Measurements from ENCODE around the gene ARHGAP45.
A peak's percentile ranks its signal among the peaks of the same experiment; 100 is the strongest.

ARHGAP45 gene

DNA sequence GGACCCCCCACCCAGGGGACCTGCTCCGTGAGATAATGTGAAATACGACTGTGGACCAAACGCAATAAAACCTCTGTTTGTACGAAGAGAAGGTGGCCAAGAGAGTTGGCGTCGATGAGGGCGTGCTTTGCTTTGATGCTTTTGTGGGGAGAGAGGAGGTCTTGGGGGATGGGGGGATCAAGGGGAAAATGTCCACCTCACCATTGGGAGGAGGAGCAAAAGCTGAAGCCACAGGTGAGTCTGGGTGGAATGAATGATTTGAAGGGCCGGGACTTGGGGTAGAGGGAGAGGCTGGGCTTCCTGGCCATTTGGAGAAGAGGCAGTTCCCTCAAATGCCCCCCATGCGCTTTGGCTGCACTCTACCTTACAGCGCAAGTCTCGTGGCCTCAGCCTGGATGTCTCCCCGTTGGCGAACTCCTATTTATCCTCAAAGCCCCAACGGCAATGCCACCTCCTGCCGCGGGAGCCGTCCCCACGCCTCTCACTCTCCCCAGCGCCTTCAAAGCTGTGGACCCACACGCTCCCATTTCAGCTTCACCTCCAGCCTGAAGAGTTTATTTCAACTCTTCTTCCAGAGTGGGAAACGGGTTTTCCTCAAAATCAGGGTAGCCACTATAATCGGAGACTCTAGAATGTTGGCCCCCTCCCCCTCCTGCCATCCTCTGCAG, 27.9 kb upstream of the ARHGAP45 start:
- H3K4me3 ChIP-seq (ENCODE audit: low read depth, low read length), result peak overlapping the region; percentile 61

DNA sequence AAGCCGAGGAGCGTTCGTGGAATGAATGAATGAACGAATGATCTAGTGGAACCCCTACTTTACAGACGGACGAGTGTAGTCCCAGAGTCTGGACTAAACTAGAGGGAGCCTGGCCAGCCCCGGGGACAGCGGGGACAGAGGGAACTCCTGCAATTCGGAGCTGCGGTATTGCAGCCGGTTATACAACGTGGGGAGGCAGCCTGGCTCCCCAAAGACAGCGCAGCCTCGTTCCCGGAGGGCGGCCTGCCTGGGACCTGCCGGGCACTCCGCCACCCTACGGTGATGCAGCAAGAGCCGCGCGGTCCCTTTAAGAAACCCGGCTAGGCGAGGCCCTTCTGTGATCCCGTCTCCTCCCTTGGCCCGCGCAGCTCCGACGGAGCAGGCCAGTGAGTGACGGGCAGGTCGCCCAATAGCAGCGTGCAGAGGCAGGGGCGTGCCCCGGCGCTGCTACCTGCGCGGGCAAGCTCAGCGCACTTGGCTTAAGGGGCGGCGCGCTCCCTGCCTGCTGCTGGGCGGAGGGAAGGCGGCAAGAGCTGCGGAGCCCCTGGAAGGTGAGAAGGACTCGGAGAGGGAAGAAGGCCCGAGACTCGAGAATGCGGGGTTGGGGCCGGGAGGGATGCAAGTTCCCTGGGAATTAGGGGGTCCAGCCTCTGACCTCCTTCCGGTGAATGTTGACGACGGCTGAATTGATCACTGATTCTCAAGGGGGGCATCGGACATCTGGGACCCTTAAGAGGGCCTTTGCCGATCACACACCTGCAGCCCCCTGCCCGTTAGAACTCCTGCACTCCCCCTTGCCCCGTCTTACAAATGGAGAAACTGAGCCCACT, 27.1 kb upstream of the ARHGAP45 start, which contains the start of gene ABCA7:
Gene ABCA7, plus strand, starts transcription at position 462 of the 830 bp plus-strand sequence. CDS start 1,255 bp downstream, outside the sequence.
- DNase-seq (ENCODE audit: low read depth), result peak; percentile 92
- peak within 1 kb of the TSS; percentile 61 for H3K4me3 ChIP-seq (ENCODE audit: low read depth, low read length)

More for the DNA sequence above, 27.9 kb upstream of the ARHGAP45 start:
- DNase-seq (ENCODE audit: low read depth), result no peak

DNA sequence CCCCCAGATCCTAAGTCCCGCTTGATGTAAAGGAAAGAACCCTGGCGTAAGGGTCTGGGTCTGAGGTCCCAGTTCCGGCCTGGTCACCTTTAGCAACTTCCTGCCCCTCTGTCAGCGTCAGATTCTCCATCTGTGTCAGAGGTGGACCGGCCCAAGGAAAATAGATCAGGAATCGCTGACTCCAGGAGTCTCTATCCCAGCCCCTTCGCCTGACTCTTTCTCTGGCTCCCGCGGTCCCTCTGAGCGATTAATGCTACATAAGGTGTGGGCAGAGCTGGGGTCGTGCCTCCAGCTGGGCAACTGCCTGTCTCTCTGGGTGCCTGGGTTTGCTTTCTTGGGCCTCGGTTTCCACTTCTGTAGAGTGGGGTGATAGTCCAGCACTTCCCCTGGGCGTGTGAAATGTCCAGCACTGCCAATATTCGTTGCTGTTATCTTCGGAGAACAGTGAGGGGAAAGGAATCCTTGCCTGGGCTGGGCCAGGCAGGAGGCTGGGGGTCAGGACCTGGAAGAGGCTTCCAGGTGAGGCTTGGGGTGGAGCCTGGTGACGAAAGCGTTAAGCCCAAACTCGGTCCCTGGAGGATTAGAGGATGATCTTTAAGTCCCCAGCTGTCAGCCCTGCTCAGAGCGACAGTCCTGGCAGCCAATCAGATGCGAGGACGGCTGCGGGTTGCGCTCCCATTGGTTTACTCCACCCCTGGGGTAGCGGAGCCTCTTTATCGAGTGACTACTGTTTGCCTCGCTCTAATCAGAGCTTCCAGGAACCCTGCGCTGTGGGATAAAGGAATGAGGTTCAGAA, 26.3 kb upstream of the ARHGAP45 start:
- H3K4me3 ChIP-seq (ENCODE audit: low read depth, low read length), result peak overlapping the region; percentile 61
- DNase-seq (ENCODE audit: low read depth), result peak; percentile 88

DNA sequence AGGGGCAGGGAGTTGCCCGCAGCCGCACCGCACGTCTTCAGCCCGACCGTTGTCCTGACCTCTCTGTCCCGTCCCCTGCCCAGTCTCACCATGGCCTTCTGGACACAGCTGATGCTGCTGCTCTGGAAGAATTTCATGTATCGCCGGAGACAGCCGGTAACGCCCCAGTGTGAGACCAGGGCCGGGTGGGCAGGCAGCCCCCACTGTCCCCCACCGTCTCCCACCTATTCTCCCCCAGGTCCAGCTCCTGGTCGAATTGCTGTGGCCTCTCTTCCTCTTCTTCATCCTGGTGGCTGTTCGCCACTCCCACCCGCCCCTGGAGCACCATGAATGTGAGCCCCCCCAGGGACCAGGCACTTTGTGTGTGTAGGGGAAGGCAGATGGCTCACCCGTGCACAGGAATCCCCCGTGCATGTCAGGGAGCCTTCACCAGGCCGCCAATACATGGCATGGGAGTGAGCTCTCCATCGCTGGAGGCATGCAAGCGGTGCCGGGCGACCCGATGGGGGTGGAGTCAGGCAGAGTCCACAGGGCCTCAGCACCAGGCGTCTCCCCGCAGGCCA, 25.6 kb upstream of the ARHGAP45 start:
- no peak for DNase-seq (ENCODE audit: low read depth)
- peak overlapping the region; percentile 61 for H3K4me3 ChIP-seq (ENCODE audit: low read depth, low read length)

DNA sequence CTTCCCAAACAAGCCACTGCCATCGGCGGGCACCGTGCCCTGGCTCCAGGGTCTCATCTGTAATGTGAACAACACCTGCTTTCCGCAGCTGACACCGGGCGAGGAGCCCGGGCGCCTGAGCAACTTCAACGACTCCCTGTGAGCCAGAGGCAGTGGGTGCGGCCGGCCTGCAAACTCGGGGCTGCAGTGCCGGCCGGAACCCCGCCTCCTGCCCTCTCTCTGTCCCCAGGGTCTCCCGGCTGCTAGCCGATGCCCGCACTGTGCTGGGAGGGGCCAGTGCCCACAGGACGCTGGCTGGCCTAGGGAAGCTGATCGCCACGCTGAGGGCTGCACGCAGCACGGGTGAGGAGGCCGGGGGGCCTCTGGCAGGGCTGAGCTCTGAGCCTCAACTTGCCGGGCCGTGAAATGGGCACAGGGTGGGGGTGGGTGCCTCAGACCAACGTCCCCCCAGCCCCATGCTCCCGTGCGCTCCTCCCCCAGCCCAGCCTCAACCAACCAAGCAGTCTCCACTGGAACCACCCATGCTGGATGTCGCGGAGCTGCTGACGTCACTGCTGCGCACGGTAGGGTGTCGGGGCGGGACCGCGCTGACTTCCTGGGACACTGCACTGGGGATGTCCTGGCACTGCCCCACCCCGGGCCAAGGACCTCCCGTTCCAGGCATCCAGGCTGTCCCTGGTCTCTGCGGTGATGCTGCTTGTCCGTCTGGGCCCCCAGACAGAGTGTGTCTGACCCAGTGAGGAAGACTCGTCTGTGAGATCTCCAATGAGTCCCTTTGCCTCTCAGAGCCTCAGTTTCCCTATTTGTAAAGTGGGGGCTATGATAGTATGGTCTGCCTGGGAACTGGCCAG, 24.9 kb upstream of the ARHGAP45 start:
- no peak for DNase-seq (ENCODE audit: low read depth)
- no peak overlapping the region for H3K4me3 ChIP-seq (ENCODE audit: low read depth, low read length)

DNA sequence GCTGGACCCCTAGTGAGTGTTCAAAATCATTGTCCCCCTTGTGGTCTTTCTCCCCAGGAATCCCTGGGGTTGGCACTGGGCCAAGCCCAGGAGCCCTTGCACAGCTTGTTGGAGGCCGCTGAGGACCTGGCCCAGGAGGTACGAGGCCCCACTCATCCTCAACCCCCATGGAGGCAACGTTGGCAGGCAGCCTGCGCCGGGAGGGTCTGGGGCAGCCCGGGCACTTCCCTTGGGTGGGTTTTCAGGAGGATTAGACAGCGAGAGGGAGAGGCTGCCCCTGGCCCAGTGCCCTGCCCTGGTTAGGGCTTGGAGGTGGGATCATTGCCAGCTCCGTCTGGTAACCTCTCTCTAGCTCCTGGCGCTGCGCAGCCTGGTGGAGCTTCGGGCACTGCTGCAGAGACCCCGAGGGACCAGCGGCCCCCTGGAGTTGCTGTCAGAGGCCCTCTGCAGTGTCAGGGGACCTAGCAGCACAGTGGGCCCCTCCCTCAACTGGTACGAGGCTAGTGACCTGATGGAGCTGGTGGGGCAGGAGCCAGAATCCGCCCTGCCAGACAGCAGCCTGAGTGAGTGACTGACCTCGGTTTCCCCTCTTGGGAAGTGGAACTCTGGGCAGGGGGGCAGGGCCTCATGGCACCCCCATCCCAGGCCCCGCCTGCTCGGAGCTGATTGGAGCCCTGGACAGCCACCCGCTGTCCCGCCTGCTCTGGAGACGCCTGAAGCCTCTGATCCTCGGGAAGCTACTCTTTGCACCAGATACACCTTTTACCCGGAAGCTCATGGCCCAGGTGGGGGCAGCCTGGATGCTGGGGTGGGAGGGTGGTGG, 24.1 kb upstream of the ARHGAP45 start:
- H3K4me3 ChIP-seq (ENCODE audit: low read depth, low read length), result no peak overlapping the region
- DNase-seq (ENCODE audit: low read depth), result no peak

DNA sequence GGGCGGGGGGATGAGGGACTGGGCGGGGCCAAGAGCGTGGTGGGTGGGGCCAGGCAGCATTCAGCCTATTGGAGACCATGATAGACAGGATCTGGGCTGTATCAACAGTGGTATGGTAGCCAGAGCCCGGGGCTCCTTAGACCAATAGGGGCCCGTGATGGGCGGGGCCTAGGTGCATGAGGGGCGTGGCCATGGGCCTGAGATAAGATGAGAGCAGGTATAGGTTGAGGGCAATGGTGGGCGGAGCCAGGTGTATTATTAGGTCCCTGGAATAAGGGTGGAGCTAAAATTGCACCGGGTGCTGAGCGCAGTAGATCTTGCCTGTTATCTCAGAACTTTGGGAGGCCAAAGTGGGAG, 21.7 kb upstream of the ARHGAP45 start:
- DNase-seq (ENCODE audit: low read depth), result no peak
- no peak overlapping the region for H3K4me3 ChIP-seq (ENCODE audit: low read depth, low read length)

DNA sequence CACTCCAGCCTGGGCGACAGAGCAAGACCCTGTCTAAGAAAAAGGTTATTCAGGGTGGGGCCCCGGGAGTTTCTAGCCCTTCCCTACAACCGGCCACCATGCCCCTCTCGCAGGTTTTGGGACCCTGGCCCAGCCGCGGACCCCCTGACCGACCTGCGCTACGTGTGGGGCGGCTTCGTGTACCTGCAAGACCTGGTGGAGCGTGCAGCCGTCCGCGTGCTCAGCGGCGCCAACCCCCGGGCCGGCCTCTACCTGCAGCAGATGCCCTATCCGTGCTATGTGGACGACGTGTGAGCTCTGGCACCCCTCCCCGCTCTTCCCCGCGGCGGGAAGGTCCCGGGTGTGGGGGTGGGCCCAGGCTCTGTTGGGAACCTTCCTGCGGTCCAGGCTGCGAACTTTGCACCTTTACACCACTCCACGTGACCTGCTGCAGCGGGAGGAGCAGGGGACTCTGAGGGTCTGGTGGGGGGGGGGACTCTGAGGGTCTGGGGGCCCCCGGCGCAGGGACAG, 20.8 kb upstream of the ARHGAP45 start:
- no peak overlapping the region for H3K4me3 ChIP-seq (ENCODE audit: low read depth, low read length)
- DNase-seq (ENCODE audit: low read depth), result no peak

DNA sequence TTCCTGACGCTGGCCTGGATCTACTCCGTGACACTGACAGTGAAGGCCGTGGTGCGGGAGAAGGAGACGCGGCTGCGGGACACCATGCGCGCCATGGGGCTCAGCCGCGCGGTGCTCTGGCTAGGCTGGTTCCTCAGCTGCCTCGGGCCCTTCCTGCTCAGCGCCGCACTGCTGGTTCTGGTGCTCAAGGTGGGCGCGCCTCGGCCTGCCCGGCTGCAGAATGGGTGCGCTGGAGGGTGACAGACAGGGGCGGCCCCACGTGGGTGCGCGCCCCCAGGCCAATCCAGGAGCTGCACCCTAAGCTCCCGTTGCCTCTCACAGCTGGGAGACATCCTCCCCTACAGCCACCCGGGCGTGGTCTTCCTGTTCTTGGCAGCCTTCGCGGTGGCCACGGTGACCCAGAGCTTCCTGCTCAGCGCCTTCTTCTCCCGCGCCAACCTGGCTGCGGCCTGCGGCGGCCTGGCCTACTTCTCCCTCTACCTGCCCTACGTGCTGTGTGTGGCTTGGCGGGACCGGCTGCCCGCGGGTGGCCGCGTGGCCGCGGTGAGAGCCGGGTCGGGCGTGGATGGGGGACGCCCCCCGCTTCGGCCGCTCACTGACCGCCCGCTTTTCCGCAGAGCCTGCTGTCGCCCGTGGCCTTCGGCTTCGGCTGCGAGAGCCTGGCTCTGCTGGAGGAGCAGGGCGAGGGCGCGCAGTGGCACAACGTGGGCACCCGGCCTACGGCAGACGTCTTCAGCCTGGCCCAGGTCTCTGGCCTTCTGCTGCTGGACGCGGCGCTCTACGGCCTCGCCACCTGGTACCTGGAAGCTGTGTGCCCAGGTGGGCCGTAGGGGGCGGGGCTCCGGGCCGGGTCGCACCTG, 19.9 kb upstream of the ARHGAP45 start:
- no peak for DNase-seq (ENCODE audit: low read depth)
- H3K4me3 ChIP-seq (ENCODE audit: low read depth, low read length), result no peak overlapping the region

DNA sequence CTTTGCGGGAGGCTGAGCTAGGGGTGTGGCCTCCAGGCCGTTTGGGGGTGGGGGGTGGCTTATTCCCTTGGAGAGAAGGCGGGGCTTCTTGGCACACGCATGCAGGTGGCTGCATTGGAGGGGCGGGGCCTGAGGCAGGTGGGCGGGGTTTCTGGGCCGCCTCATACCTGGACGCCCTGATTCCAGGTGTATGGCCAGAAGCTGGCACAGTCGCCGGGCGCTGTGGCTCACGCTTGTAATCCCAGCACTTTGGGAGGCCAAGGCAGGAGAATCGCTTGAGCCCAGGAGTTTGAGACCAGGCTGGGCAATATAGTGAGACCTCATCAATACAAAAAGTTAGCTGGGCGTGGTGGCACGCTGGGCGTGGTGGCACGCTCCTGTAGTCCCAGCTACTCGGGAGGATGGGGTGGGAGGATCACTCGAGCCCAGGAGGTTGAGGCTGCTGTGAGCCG, 19.2 kb upstream of the ARHGAP45 start:
- DNase-seq (ENCODE audit: low read depth), result no peak
- H3K4me3 ChIP-seq (ENCODE audit: low read depth, low read length), result no peak overlapping the region

DNA sequence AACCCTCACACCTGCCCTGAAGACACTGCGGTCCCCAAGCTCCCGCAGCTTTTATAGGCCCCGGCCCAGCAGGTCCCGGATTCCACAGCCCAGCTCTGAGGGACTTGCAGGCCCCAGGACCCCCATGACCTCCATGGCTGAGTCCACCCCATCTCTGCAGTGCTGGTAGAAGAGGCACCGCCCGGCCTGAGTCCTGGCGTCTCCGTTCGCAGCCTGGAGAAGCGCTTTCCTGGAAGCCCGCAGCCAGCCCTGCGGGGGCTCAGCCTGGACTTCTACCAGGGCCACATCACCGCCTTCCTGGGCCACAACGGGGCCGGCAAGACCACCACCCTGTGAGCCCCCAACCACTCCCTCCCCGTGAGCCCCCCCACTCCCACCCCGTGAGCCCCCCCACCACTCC, 17.9 kb upstream of the ARHGAP45 start:
- no peak overlapping the region for H3K4me3 ChIP-seq (ENCODE audit: low read depth, low read length)
- DNase-seq (ENCODE audit: low read depth), result no peak

DNA sequence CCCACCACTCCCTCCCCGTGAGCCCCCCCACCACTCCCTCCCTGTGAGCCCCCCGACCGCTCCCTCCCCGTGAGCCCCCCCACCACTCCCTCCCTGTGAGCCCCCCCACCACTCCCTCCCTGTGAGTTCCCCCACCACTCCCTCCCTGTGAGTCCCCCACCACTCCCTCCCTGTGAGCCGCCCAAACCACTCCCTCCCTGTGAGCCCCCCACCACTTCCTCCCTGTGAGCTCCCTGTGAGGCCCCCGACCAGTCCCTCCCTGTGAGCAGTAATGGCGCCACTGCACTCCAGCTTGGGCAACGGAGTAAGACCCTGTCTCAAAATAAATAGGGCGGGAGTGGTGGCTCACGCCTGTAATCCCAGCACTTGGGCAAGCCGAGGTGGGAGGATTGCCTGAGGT, 17.2 kb upstream of the ARHGAP45 start:
- no peak for DNase-seq (ENCODE audit: low read depth)
- no peak overlapping the region for H3K4me3 ChIP-seq (ENCODE audit: low read depth, low read length)

DNA sequence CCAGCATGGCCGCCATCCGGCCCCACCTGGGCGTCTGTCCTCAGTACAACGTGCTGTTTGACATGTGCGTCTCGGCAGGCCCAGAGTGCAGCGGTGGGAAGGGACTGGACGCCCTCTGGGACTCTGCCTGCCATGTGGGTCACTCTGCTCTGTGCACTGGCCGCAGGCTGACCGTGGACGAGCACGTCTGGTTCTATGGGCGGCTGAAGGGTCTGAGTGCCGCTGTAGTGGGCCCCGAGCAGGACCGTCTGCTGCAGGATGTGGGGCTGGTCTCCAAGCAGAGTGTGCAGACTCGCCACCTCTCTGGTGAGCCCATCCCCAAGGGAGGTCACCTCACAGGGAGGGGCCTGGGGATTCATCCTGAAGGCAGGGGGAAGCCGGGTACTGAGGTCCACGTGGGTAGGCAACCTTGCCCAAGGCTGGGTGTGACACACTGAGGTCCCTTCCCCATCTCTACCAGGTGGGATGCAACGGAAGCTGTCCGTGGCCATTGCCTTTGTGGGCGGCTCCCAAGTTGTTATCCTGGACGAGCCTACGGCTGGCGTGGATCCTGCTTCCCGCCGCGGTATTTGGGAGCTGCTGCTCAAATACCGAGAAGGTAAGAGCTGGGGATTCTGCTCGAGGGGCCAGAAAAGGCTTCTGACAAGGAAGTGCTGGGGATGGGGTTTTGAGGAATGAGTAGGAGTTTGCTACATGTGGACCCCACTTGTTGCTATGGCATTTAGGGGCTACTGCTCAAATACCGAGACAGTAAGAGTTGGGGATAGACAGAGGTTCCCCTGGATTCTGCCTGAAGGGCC, 15.8 kb upstream of the ARHGAP45 start:
- no peak overlapping the region for H3K4me3 ChIP-seq (ENCODE audit: low read depth, low read length)
- DNase-seq (ENCODE audit: low read depth), result no peak

DNA sequence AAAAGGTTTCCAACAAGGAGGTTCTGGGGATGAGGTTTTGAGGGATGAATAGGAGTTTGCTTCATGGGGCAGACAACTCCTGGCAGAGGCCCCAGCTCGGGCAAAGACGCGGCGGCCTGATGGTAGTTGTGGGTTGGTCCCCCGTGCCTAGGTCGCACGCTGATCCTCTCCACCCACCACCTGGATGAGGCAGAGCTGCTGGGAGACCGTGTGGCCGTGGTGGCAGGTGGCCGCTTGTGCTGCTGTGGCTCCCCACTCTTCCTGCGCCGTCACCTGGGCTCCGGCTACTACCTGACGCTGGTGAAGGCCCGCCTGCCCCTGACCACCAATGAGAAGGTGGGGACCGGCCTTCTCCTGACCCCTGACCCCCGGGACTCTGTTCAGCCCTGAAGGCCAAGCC, 15.2 kb upstream of the ARHGAP45 start:
- no peak overlapping the region for H3K4me3 ChIP-seq (ENCODE audit: low read depth, low read length)
- no peak for DNase-seq (ENCODE audit: low read depth)

DNA sequence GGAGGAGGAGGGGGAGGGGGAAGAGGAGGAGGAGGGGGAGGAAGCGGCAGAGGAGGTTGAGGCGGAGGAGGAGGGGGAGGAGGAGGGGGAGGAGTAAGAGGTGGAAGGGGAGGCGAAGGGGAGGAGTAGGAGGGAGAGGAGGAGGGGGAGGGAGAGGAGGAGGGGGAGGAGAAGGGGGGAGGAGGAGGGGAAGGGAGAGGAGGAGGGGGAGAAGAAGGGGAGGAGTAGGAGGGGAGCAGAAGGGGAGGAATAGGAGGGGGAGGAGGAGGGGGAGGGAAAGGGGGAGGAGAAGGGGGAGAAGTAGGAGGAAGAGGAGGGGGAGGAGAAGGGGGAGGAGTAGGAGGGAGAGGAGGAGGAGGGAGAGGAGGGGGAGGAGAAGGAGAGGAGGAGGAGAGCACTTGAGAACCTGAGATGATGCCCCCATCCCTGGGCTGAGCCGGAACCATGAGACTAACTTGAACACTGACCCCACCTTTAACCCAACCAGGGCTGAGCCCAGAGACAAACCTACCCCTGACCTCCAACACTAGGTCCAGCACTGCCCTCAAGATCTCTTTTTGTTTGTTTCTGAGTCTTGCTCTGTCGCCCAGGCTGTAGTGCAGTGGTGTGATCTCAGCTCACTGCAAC, 14.5 kb upstream of the ARHGAP45 start:
- no peak overlapping the region for H3K4me3 ChIP-seq (ENCODE audit: low read depth, low read length)
- DNase-seq (ENCODE audit: low read depth), result no peak
